K562 (cell line): ENCODE results near the gene DPAGT1. TPM values are rescaled to one million over a fixed set of nuclear protein-coding genes. Genes with fewer than 3 reads are reported as not detected.

Experiments used
- CHD4 ChIP-seq: fragments of 200-600 bp; sonication (generic); IDR thresholded peaks from 3 replicates; pipeline ENCODE4 v1.6.1; 2012; ENCODE audit warnings: low read depth, mild to moderate bottlenecking, mixed read lengths, low read length, inconsistent platforms; ENCODE audit not compliant: insufficient read depth, insufficient replicate concordance, poor library complexity, severe bottlenecking
- DIDO1 ChIP-seq: fragments of 450-650 bp; IDR thresholded peaks from 2 replicates; pipeline ENCODE4 v1.6.1; 2016; ENCODE audit warnings: low read depth, missing biosample characterization, missing genetic modification characterization
- EP300 ChIP-seq: IDR thresholded peaks from 2 replicates; pipeline ENCODE4 v1.6.1; 2012; ENCODE audit warnings: low read length, improper control_type of control experiment
- ETV5 ChIP-seq: sonication (generic); formaldehyde crosslinking; IDR thresholded peaks from 2 replicates; pipeline ENCODE4 v1.4.0; 2020; ENCODE audit warnings: low read depth, mild to moderate bottlenecking, missing genetic modification reagents
- FOXK1 ChIP-seq: sonication (generic); formaldehyde crosslinking; IDR thresholded peaks from 2 replicates; pipeline ENCODE4 v1.8.0; 2022; ENCODE audit warnings: missing genetic modification reagents, mild to moderate bottlenecking, borderline replicate concordance
- FOXK2 ChIP-seq, 2 experiments: fragments of 450-650 bp; IDR thresholded peaks in 1 of 2; conservative IDR thresholded peaks in 1 of 2; 2 replicates each; pipeline ENCODE4 v1.6.1; 2016; ENCODE audit warnings: low read depth in 2 of 2, mild to moderate bottlenecking in 1 of 2
- KDM1A ChIP-seq, 2 experiments: fragments of 450-650 bp; IDR thresholded peaks; 2 replicates each; pipeline ENCODE4 v1.6.1; 2016; ENCODE audit warnings: mild to moderate bottlenecking in 2 of 2
- KDM4B ChIP-seq, 2 experiments: fragments of 450-650 bp in 1 of 2; sonication (generic) in 1 of 2; IDR thresholded peaks; 2 replicates each; pipeline ENCODE4 v1.6.1; 2016 to 2017; ENCODE audit warnings: borderline replicate concordance in 2 of 2, antibody characterized with exemption in 1 of 2, low read depth in 1 of 2, mild to moderate bottlenecking in 1 of 2
- MAX ChIP-seq: sonication (generic); formaldehyde crosslinking; IDR thresholded peaks from 2 replicates; pipeline ENCODE4 v1.9.0; 2022; ENCODE audit warnings: mild to moderate bottlenecking, missing genetic modification reagents
- NKRF ChIP-seq: fragments of 450-650 bp; IDR thresholded peaks from 2 replicates; pipeline ENCODE4 v1.6.1; 2016; ENCODE audit warnings: borderline replicate concordance
- NR2C1 ChIP-seq, 2 experiments: fragments of 450-650 bp; IDR thresholded peaks; 2 replicates each; pipeline ENCODE4 v1.6.1; 2017; ENCODE audit warnings: mild to moderate bottlenecking in 2 of 2, antibody characterized with exemption in 1 of 2, inconsistent platforms in 1 of 2, missing compliant biosample characterization in 1 of 2, missing genetic modification characterization in 1 of 2
- RCOR1 ChIP-seq, 2 experiments: IDR thresholded peaks; 2 replicates each; pipeline ENCODE4 v1.6.1; 2012; ENCODE audit warnings: low read depth in 2 of 2, low read length in 2 of 2, borderline replicate concordance in 1 of 2, improper control_type of control experiment in 1 of 2
- SOX6 ChIP-seq: fragments of 450-650 bp; IDR thresholded peaks from 2 replicates; pipeline ENCODE4 v1.6.1; 2014; ENCODE audit warnings: mild to moderate bottlenecking
- TAF1 ChIP-seq: IDR thresholded peaks from 2 replicates; pipeline ENCODE4 v1.6.1; 2011; ENCODE audit warnings: mild to moderate bottlenecking, low read length, moderate library complexity; ENCODE audit not compliant: insufficient read depth, control insufficient read depth, severe bottlenecking; ENCODE audit errors: extremely low read depth
- TCF3 ChIP-seq: sonication (generic); formaldehyde crosslinking; IDR thresholded peaks from 2 replicates; pipeline ENCODE4 v1.4.0; 2020; ENCODE audit warnings: mild to moderate bottlenecking, missing genetic modification reagents
- USF2 ChIP-seq: sonication (generic); formaldehyde crosslinking; IDR thresholded peaks from 2 replicates; pipeline ENCODE4 v1.5.0; 2020; ENCODE audit warnings: missing genetic modification reagents
- ZBTB7A ChIP-seq: IDR thresholded peaks from 2 replicates; pipeline ENCODE4 v1.6.1; 2011; ENCODE audit warnings: low read depth, mild to moderate bottlenecking, low read length, moderate library complexity, borderline replicate concordance; ENCODE audit not compliant: control insufficient read depth
- ZNF23 ChIP-seq: fragments of 250-450 bp; sonication (Bioruptor Pico); IDR thresholded peaks from 2 replicates; pipeline ENCODE4 v1.4.0; 2020; ENCODE audit warnings: mild to moderate bottlenecking
- ZNF3 ChIP-seq: fragments of 250-450 bp; sonication (Bioruptor Pico); IDR thresholded peaks from 2 replicates; pipeline ENCODE4 v1.5.0; 2021; ENCODE audit warnings: mild to moderate bottlenecking, moderate library complexity
- polyA plus RNA-seq, 8 experiments: library from polyadenylated mRNA; depleted of rRNA in 4 of 8; stranded (reverse) in 5 of 8; unstranded in 3 of 8; fragments of >200 nt; fragmentation: Nextera tagmentation in 2 of 8; fragmentation: Illumina TruSeq in 1 of 8; extraction: Ambion mirVana in 2 of 8; extraction: Trizol in 1 of 8; gene quantifications; 2 replicates each; pipeline versions ENCODE4 v1.2.1 to v1.2.3, GENCODE V29; 2011 to 2014; ENCODE audit warnings: inconsistent platforms in 1 of 8, missing spikeins in 1 of 8
- total RNA-seq, 7 experiments: library from RNA; depleted of rRNA in 6 of 7; stranded (reverse); fragments of >200 nt in 6 of 7; fragmentation: Illumina TruSeq in 2 of 7; extraction: Trizol in 2 of 7; gene quantifications; 2 replicates each; pipeline versions ENCODE4 v1.2.1 to v1.2.3, GENCODE V29; 2011 to 2021; ENCODE audit warnings: low replicate concordance in 1 of 7

Gene DPAGT1
- total and polyA plus RNA-seq, 9 of the 15 experiments (the other 6 are each of a cell fraction or from before 2014, with no cell fraction given): 29.9 to 135 (median 85.0) TPM

GRCh38 chr11:119067371-119068222 lies 34.1 kb downstream of the DPAGT1 start, which contains the start of gene VPS11 (continued):
- TF ChIP-seq MAX (CRISPR knock-in tag) (peak; percentile 81), EP300 (0 out of 2 replicates have a peak, but pooled peaks have one; percentile 21), USF2 (CRISPR knock-in tag) (peak; percentile 99), ZNF23 (CRISPR knock-in tag) (no peak), DIDO1 (peak; percentile 49; the same call in 1 of the 2 replicates), TCF3 (no peak), ETV5 (CRISPR knock-in tag) (peak; percentile 83), KDM4B (IDR thresholded peaks at IDR 0.05; ENCODE audit: borderline replicate concordance in 2 of 2, low read depth in 1 of 2) (peak in 1 of 2 experiments; percentile 60; a peak in 1 of 4 replicates), FOXK1 (CRISPR knock-in tag) (0 out of 2 replicates have a peak, but pooled peaks have one; percentile 12), ZNF3 (no peak), SOX6 (peak; percentile 41), CHD4 (no peak), RCOR1 (IDR thresholded peaks at IDR 0.05; ENCODE audit: borderline replicate concordance in 1 of 2, low read depth in 2 of 2, low read length in 2 of 2) (peak in 1 of 2 experiments; percentile 64; a peak in 2 of 4 replicates), KDM1A (IDR thresholded peaks at IDR 0.05) (no peak), TAF1 (peak; percentile 88), NR2C1 (IDR thresholded peaks at IDR 0.05) (peak; percentile 75), NR2C1 (tag; IDR thresholded peaks at IDR 0.05) (peak; percentile 70; the same call in 1 of the 2 replicates), NKRF (peak; percentile 95), FOXK2 (conservative IDR thresholded peaks at IDR 0.05 in 1 of 2, IDR thresholded peaks at IDR 0.05 in 1 of 2; ENCODE audit: low read depth in 2 of 2) (peak in 1 of 2 experiments; percentile 74), ZBTB7A (no peak)
